Measurements from ENCODE around the gene EXOC7.

DNA sequence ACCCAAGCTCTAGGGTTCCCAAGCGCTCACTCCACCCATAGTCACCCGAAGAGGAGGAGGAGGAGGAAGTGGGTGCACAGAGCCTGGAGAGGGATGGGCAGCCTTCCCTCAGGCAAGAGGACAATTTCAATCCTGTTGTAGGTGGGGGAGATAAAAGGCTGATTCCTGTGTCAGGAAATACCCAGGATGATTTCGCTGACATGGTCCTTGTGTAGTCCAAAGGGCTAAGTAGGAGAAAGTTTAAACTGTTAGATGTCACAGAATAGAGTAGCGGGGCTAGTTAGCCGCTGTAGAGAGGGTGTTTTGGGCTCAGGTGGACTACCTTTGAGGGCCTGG lies 1.3 kb upstream of the EXOC7 start:
- TF ChIP-seq, protein P1, sequence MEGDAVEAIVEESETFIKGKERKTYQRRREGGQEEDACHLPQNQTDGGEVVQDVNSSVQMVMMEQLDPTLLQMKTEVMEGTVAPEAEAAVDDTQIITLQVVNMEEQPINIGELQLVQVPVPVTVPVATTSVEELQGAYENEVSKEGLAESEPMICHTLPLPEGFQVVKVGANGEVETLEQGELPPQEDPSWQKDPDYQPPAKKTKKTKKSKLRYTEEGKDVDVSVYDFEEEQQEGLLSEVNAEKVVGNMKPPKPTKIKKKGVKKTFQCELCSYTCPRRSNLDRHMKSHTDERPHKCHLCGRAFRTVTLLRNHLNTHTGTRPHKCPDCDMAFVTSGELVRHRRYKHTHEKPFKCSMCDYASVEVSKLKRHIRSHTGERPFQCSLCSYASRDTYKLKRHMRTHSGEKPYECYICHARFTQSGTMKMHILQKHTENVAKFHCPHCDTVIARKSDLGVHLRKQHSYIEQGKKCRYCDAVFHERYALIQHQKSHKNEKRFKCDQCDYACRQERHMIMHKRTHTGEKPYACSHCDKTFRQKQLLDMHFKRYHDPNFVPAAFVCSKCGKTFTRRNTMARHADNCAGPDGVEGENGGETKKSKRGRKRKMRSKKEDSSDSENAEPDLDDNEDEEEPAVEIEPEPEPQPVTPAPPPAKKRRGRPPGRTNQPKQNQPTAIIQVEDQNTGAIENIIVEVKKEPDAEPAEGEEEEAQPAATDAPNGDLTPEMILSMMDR (IDR thresholded peaks at IDR 0.05) = no peak
- no peak for TF ChIP-seq POLR2A (IDR thresholded peaks at IDR 0.05)
